Epithelial cell of proximal tubule (primary cell): Measurements from ENCODE around the gene SOX6. TPM values are rescaled to one million over a fixed set of nuclear protein-coding genes. Genes with fewer than 3 reads are reported as not detected.

ENCODE experiments used
- DNase-seq: peaks from one replicate; pipeline ENCODE4 v3.0.0-alpha.2; 2011; ENCODE audit warnings: low read depth
- H3K4me3 ChIP-seq: 2 replicates; pipeline ENCODE4 v1.5.1; 2011; ENCODE audit warnings: low read depth, mild to moderate bottlenecking, low read length
- total RNA-seq: library from RNA; depleted of rRNA; stranded (reverse); fragments of >200 nt; gene quantifications from 2 replicates; pipeline ENCODE4 v1.2.3, GENCODE V29; 2015
- TF ChIP-seq, protein P1 (sequence below): conservative IDR thresholded peaks from 2 replicates; pipeline ENCODE4 v1.5.1; 2012; ENCODE audit warnings: low read depth, mild to moderate bottlenecking, low read length

SOX6 gene
- total RNA-seq, 1 donor from 2014 or later: 1.6 TPM

DNA sequence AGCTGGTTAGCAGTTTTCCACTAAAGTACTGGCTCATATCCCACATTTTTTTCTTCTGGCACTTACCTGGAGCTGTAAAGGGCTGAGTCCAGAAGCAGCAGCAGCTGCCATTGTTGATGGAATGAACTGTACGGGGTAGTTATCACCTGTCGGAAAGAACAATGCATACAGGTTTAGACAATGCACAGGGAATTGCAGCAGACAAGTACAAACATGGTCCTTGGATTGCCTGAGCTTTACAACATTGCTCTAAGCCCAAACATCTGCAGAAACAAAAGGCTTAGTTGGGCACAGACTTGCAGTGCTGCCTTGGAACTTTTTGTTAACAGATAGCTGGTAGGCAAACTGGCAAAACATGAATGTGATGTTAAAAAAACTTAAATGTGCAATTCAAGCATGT lies 258.8 kb downstream of the SOX6 start:
- no peak for DNase-seq
- TF ChIP-seq, protein P1, sequence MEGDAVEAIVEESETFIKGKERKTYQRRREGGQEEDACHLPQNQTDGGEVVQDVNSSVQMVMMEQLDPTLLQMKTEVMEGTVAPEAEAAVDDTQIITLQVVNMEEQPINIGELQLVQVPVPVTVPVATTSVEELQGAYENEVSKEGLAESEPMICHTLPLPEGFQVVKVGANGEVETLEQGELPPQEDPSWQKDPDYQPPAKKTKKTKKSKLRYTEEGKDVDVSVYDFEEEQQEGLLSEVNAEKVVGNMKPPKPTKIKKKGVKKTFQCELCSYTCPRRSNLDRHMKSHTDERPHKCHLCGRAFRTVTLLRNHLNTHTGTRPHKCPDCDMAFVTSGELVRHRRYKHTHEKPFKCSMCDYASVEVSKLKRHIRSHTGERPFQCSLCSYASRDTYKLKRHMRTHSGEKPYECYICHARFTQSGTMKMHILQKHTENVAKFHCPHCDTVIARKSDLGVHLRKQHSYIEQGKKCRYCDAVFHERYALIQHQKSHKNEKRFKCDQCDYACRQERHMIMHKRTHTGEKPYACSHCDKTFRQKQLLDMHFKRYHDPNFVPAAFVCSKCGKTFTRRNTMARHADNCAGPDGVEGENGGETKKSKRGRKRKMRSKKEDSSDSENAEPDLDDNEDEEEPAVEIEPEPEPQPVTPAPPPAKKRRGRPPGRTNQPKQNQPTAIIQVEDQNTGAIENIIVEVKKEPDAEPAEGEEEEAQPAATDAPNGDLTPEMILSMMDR: no peak
- no peak overlapping the region for H3K4me3 ChIP-seq

DNA sequence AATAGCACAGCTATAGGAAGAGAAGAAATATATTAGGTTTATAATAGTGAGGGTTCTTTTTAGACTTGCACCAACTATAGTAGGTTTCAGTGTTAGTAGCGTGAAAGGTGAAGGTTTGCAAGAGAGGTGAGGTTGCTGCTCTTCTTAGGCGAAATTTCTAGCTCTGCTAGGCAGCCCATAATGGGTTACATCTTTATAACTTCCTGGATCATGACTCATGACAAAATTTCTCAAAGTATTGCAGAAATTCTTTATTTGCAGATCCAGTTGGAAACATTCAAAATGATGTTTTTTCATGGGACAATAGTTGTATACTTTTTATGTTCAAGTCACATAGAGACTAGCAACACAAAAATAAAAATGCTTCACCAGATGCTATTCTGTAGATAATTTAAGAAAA lies 260.0 kb downstream of the SOX6 start:
- TF ChIP-seq, protein P1: no peak
- no peak overlapping the region for H3K4me3 ChIP-seq
- no peak for DNase-seq

DNA sequence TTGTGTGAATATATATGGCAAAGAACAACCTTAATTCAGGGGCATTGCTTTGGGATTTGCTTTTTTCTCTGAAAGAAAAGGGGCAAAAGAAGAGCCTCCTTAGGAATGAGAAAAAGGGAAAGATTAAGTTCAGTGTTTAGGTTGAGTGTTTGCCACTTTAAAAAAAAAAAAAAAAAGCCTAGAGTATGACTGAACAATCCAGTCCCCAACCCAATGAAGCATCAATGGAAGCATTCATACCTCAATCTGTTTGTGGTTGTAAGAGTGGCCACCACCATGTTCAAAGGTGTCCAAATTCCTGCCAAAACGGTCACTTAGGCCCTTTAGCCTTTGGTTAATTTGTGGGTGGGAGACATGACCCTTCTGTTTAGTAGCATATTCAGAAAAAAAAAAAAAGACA lies 260.6 kb downstream of the SOX6 start:
- H3K4me3 ChIP-seq: no peak overlapping the region
- TF ChIP-seq, protein P1: no peak
- no peak for DNase-seq

DNA sequence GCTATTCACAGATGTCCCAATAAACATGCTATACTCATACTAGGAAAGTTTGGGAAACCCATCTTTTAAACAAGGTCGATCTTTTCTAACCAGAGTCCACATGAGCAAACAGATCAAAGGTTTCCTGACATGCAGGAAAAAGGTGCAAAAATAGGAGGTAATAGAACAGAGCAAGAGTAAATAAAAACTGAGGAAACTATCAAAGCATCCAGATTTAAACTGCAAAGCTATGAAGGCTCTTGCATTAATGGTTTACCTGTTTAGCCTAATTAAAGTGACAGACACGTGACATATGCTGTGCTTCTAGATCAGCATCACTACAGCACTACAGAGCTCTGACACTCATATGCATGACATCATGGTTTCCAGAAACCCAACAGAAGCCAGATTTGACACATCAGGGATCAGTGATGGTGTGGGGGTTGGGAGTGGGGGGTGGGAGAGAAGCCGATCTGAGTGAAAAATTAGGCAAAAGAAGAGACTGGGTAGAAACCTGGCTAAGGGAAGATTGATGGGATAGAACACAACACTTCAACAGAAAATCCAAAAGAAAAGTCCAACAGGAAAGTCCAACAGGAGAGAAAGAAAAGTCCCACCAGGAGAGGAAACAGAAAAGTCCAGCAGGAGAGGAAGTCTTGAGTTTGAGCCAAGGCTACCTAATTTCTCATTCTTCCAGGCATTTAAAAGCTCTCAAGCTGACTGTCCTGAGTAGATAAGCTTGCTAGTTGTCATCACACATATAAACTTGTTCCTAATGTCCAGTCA lies 262.3 kb downstream of the SOX6 start:
- DNase-seq: no peak
- TF ChIP-seq, protein P1: no peak
- H3K4me3 ChIP-seq: no peak overlapping the region

DNA sequence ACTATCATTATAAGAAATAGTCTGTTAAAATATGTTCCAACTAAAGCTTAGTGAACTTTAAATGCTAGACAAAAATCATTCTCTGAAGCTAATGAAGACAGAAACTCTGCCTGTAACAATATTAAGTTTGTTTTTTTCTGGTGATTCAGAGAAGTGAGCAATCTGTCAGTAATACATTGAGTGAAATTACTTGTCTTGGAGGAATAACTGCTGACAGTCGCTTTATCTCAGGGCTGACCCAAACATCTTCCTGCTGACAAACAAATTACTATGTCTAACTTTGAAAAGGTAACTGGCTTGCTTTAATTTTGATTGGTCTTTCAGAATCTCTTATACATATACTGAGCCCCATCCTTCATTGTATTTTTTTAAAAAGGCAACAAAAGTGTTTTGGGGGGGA lies 264.5 kb downstream of the SOX6 start:
- no peak for DNase-seq
- TF ChIP-seq, protein P1: no peak
- H3K4me3 ChIP-seq: no peak overlapping the region

DNA sequence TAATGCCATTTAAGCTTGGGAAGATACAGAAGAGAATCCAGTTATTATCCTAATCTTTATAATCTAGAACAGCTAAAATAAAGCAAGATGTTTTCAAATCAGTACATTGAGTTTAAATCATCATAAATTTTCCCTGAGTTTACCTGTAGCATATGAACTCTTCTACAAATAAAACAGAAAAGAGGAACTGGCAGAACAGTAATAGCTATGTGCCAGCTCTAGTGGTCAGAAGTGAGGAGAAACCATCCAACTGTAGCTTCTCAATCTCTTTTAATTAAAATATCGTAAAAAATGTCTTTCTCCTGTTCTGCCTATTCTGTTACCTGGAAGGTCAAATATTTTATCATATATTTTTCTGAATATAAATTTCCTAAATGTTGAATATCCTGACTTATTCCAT lies 266.9 kb downstream of the SOX6 start:
- no peak overlapping the region for H3K4me3 ChIP-seq
- TF ChIP-seq, protein P1: no peak
- no peak for DNase-seq

DNA sequence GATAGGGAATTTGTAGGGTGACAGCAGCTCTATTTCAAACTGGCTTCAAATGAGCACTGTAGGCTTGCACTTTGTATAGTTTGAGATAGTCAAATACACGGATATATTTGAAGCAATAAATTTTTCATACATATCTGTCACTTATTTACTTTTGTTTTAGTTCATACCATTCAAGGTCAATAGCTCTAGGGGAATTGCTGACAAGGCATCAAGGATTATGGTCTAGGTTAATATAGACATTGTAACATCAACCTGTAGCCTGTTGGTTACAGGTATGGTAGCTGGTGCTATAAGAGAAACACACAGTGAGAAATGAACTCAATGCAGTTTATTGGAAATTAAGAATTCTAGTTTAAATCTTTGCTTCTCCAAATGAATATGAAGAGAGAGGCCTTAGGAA lies 267.6 kb downstream of the SOX6 start:
- H3K4me3 ChIP-seq: no peak overlapping the region
- DNase-seq: no peak
- TF ChIP-seq, protein P1: no peak
